ENCODE data around the gene SIM1. TPM values are rescaled to one million over a fixed set of nuclear protein-coding genes. Genes with fewer than 3 reads are reported as not detected.

Gene SIM1
- total and polyA plus RNA-seq, 2 of the 8 experiments (the other 6 are each of a cell fraction or from before 2014, with no cell fraction given), result 0.02 to 0.39 TPM

GRCh38 chr6:100415768-100416167, 49.0 kb downstream of the SIM1 start:
- Histone ChIP-seq H3K23ac (ENCODE audit: insufficient read length) (no peak overlapping the region), H3K56ac (replicated peaks; ENCODE audit: insufficient read length, low read depth, low read length) (no peak overlapping the region), H4K5ac (ENCODE audit: insufficient read length, low read depth, low read length) (no peak overlapping the region), H2BK5ac (ENCODE audit: low read depth, low read length) (no peak overlapping the region), H3K23me2 (ENCODE audit: low read depth, low read length) (no peaks in the 10 kb centered on the region), H3K4me1 (replicated peaks in 1 of 4; ENCODE audit: control insufficient read depth in 3 of 4, insufficient read depth in 4 of 4, low read length in 3 of 4) (peaks cover 0 to 7% (median 3%) of the 10 kb centered on the region in 4 experiments; a peak in 1 of 7 replicates), H2BK12ac (ENCODE audit: low read depth, low read length) (no peak overlapping the region), H4K8ac (ENCODE audit: extremely low read depth, insufficient read depth, low read length) (no peak overlapping the region), H2AK5ac (ENCODE audit: low read depth, low read length) (no peak overlapping the region), H3K4me2 (ENCODE audit: insufficient read depth in 1 of 2, low read depth in 2 of 2, low read length in 2 of 2) (no peak overlapping the region), H3K36me3 (ENCODE audit: control insufficient read depth in 2 of 4, insufficient read depth in 4 of 4, low read length in 3 of 4) (no peaks in the 10 kb centered on the region), H3K9me3 (ENCODE audit: insufficient read depth in 2 of 2, low read depth in 1 of 2, low read length in 1 of 2) (no peaks in the 10 kb centered on the region), H3K79me1 (ENCODE audit: low read depth, low read length) (no peaks in the 10 kb centered on the region), H2BK120ac (replicated peaks; ENCODE audit: low read depth, low read length) (no peak overlapping the region), H3K4me3 (ENCODE audit: extremely low read depth in 1 of 4, insufficient read depth in 2 of 4, low read depth in 3 of 4, low read length in 4 of 4) (no peak overlapping the region), H3K18ac (ENCODE audit: extremely low read depth, low read length) (no peak overlapping the region), H2AFZ (ENCODE audit: low read length) (no peak overlapping the region), H3K79me2 (ENCODE audit: control insufficient read depth in 1 of 2, insufficient read depth in 2 of 2, low read length in 2 of 2) (no peaks in the 10 kb centered on the region), H3K9ac (replicated peaks in 1 of 4; ENCODE audit: extremely low read depth in 1 of 4, low read depth in 3 of 4, low read length in 3 of 4) (no peak overlapping the region), H4K20me1 (replicated peaks in 1 of 2; ENCODE audit: control insufficient read depth in 1 of 2, insufficient read depth in 2 of 2, low read length in 2 of 2) (no peaks in the 10 kb centered on the region), H3K27me3 (replicated peaks in 1 of 4; ENCODE audit: control insufficient read depth in 3 of 4, extremely low read depth in 1 of 4, insufficient read depth in 3 of 4, low read length in 3 of 4) (peaks cover 0 to 1% (median 0%) of the 10 kb centered on the region in 4 experiments; a peak in 1 of 7 replicates), H3K4ac (replicated peaks; ENCODE audit: insufficient read length, low read depth, low read length) (no peak overlapping the region), H3K14ac (ENCODE audit: insufficient read length) (no peak overlapping the region), H3K27ac (ENCODE audit: low read depth, low read length) (no peak overlapping the region), H2BK15ac (ENCODE audit: low read length) (no peak overlapping the region), H2BK20ac (ENCODE audit: low read length) (no peak overlapping the region), H4K91ac (replicated peaks; ENCODE audit: insufficient read length, low read length) (no peak overlapping the region)
- ChIA-PET POLR2A (ENCODE audit: partially characterized antibody) (no interaction called here), CTCF (ENCODE audit: partially characterized antibody) (interaction anchor here (0.9 kb wide), 1 partner anchor 15 kb away, joined by 3 read pairs; no protein-coding TSS in a partner anchor)
- FAIRE-seq (no peak), DNase-seq (ENCODE audit: low read depth in 1 of 2, low spot score in 2 of 2) (no peak)
- TF ChIP-seq, protein P1, sequence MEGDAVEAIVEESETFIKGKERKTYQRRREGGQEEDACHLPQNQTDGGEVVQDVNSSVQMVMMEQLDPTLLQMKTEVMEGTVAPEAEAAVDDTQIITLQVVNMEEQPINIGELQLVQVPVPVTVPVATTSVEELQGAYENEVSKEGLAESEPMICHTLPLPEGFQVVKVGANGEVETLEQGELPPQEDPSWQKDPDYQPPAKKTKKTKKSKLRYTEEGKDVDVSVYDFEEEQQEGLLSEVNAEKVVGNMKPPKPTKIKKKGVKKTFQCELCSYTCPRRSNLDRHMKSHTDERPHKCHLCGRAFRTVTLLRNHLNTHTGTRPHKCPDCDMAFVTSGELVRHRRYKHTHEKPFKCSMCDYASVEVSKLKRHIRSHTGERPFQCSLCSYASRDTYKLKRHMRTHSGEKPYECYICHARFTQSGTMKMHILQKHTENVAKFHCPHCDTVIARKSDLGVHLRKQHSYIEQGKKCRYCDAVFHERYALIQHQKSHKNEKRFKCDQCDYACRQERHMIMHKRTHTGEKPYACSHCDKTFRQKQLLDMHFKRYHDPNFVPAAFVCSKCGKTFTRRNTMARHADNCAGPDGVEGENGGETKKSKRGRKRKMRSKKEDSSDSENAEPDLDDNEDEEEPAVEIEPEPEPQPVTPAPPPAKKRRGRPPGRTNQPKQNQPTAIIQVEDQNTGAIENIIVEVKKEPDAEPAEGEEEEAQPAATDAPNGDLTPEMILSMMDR (IDR thresholded peaks at IDR 0.05; ENCODE audit: control extremely low read depth in 1 of 3, insufficient read depth in 1 of 3, low read depth in 1 of 3, low read length in 3 of 3), result no peak
- no peak for TF ChIP-seq SIRT6 (IDR thresholded peaks at IDR 0.05; ENCODE audit: low read length)
- TF ChIP-seq KDM4A (IDR thresholded peaks at IDR 0.05; ENCODE audit: low read depth, low read length, severe bottlenecking), result no peak
- TF ChIP-seq SP2 (IDR thresholded peaks at IDR 0.05; ENCODE audit: low read length), result no peak
- TF ChIP-seq HDAC6 (IDR thresholded peaks at IDR 0.05; ENCODE audit: low read depth, low read length), result no peak
- TF ChIP-seq POLR2AphosphoS5 (IDR thresholded peaks at IDR 0.05; ENCODE audit: low read depth, low read length), result peak; percentile 54; the same call in 1 of the 2 replicates
- TF ChIP-seq NANOG (IDR thresholded peaks at IDR 0.05; ENCODE audit: insufficient read depth, low read depth, low read length, poor library complexity, severe bottlenecking), result no peak
- TF ChIP-seq CHD1 (IDR thresholded peaks at IDR 0.05; ENCODE audit: low read depth, low read length), result no peak
- no peak for TF ChIP-seq YY1 (IDR thresholded peaks at IDR 0.05; ENCODE audit: low read depth, low read length)
- TF ChIP-seq, protein P2, sequence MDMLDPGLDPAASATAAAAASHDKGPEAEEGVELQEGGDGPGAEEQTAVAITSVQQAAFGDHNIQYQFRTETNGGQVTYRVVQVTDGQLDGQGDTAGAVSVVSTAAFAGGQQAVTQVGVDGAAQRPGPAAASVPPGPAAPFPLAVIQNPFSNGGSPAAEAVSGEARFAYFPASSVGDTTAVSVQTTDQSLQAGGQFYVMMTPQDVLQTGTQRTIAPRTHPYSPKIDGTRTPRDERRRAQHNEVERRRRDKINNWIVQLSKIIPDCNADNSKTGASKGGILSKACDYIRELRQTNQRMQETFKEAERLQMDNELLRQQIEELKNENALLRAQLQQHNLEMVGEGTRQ (IDR thresholded peaks at IDR 0.05; ENCODE audit: low read length), result no peak
- no peak for TF ChIP-seq ASH2L (IDR thresholded peaks at IDR 0.05; ENCODE audit: low read length)
- TF ChIP-seq TEAD4 (IDR thresholded peaks at IDR 0.05; ENCODE audit: low read depth, low read length), result peak; percentile 29; the same call in 1 of the 2 replicates
- no peak for TF ChIP-seq NRF1 (IDR thresholded peaks at IDR 0.05; ENCODE audit: low read depth, low read length)
